ENCODE results near the gene MEGF8.

MEGF8 gene

GRCh38 chr19:42407085-42407815 is 81.8 kb downstream of the MEGF8 start:
- no peak for TF ChIP-seq CTCF (conservative IDR thresholded peaks at IDR 0.05; ENCODE audit: low read length)
- no peak for DNase-seq (ENCODE audit: low read depth)
- H3K4me3 ChIP-seq (ENCODE audit: low read length) = no peak overlapping the region

GRCh38 chr19:42407816-42408175 is 82.4 kb downstream of the MEGF8 start:
- DNase-seq (ENCODE audit: low read depth) = no peak
- no peak overlapping the region for H3K4me3 ChIP-seq (ENCODE audit: low read length)
- no peak for TF ChIP-seq CTCF (conservative IDR thresholded peaks at IDR 0.05; ENCODE audit: low read length)

DNA sequence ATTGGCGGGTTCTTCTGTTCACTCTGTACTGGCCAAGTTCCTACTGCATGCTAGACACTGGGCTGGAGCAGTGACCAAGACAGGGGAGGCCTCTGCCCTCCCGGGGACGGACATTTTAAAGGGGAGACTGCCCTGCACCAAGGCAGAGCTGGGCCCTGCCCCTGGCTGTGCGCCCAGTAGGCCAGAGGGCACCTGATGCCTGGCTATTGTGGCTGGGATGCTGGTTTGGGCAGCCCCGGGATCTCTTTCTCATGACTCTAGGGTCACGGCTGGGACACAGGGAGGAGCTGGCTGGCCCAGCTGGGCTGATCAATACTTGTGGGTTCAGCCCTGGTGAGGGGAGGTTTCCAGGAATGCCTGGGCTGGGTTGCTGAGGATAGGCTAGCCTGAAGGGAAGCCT is 84.0 kb downstream of the MEGF8 start:
- no peak for DNase-seq (ENCODE audit: low read depth)
- TF ChIP-seq CTCF (conservative IDR thresholded peaks at IDR 0.05; ENCODE audit: low read length) = no peak
- H3K4me3 ChIP-seq (ENCODE audit: low read length) = no peak overlapping the region

- DNase-seq (ENCODE audit: low read depth) = no peak
- H3K4me3 ChIP-seq (ENCODE audit: low read length) = no peak overlapping the region
- TF ChIP-seq CTCF (conservative IDR thresholded peaks at IDR 0.05; ENCODE audit: low read length) = no peak
Measured at GRCh38 chr19:42410371-42410770, 84.9 kb downstream of the MEGF8 start.

GRCh38 chr19:42411581-42412178 is 86.2 kb downstream of the MEGF8 start:
- no peak for DNase-seq (ENCODE audit: low read depth)
- H3K4me3 ChIP-seq (ENCODE audit: low read length) = no peak overlapping the region
- TF ChIP-seq CTCF (conservative IDR thresholded peaks at IDR 0.05; ENCODE audit: low read length) = no peak

DNA sequence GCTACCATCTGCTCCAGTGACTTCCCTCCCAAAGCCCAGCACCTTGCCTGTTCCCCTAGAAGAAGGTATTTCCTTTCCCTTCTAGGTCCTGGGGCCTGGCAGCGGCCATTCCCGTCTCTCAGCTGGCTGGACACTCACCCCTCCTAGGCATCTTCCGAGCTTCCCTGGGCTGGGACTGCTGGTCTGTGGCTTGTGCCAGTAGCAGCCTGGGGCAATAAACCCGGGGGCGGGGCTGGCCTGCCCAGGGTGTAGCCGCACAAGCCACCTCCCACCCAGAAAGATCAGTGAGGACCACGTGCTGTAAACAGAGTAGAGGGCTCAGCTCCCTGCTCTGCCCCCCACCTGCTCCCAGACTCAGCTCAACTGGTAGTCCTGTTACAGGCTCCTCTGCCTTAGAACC is 86.8 kb downstream of the MEGF8 start:
- H3K4me3 ChIP-seq (ENCODE audit: low read length) = no peak overlapping the region
- DNase-seq (ENCODE audit: low read depth) = no peak
- TF ChIP-seq CTCF (conservative IDR thresholded peaks at IDR 0.05; ENCODE audit: low read length) = no peak

GRCh38 chr19:42412661-42413076 is 87.2 kb downstream of the MEGF8 start:
- no peak for DNase-seq (ENCODE audit: low read depth)

More at GRCh38 chr19:42412661-42413076, 87.2 kb downstream of the MEGF8 start:
- TF ChIP-seq CTCF (conservative IDR thresholded peaks at IDR 0.05; ENCODE audit: low read length) = no peak
- no peak overlapping the region for H3K4me3 ChIP-seq (ENCODE audit: low read length)

Data from AG10803 (cell line).